NCI-H446 (cell line): ENCODE results near the gene NEK6.

Experiments
- DNase-seq, 2 experiments: peaks; one replicate each; lab custom pipeline; 2025; lab: John Stamatoyannopoulos, UW

The NEK6 gene

DNA sequence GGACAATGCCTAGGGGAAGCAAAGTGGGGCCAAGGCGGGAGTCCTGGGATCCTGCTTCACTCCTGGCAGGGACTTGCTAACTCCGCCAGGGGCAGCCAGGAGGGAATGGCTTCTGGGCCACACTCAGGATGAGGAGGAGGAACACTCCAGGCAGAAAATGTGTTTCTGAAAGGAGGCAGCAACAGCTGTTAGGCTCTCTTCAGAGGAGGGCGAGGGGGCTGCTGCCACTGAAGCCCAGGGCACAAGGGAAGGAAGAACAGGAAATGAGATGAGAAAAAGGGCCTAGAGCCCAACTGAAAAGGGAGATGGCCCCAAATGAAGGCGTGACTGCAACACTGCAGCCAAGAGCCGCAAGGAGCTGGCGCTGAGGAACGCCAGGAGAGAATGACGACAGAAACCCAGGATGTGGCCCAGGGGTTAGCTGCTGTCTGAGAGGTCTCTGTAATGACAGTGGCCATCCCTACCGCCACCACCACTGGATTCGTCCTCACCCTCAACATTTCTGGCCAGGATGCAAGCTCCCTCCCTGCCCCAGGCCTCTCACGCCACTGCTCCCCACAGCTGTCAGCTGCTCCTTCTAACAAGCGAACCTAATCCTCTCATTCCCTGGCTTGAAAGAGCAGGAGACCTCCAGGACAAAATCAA lies 141.7 kb downstream of the NEK6 start:
- no peak for DNase-seq

DNA sequence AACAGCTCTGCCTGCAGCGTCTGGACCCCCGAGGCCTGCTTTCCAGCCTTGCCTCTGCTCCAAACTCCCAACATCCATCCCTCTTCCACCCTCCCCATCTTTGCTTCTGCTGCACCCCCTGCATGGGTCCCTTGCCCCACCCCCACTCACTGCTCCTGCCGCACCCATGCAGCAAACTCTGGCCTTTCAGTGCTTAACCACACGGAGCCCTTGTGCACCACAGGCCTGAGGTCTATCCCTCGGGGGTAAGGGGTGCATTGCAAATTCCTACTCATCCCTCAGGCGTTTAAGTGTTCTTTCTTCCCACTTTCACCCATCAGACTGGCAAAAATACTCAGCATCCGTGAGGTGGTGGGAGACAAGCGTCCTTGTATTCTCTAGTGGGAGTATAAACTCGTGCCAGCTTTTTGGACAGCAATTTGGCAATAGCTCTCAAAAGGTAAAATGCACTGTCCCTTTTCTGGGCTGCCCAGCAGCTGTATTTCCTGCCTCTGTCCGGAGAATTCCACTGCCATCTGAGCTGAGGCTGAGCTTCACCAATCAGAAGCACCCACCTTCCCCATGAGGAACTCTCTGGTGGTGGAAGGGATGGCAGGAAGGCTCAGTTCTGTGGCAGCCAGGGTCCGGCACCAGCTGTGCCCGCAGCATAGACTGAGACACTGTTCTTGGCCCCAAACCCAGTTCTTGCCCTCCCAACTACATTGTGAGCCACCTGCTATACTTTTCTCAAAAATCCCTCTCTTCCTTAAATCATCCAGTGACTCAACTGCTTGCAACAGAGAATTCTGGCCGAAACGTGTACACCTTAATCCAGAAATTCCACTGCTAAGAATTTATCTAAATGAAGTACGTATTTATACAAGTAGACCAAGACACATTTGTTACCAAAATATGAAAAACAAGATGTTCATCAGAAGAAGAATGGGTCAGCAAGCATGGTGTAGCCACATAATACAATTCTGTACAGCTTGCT lies 142.5 kb downstream of the NEK6 start:
- DNase-seq: no peak
